Measurements from ENCODE around the gene CBX8.

- TF ChIP-seq POLR2AphosphoS5 (IDR thresholded peaks at IDR 0.05) (no peak), CTCF (IDR thresholded peaks at IDR 0.05) (no peak), EP300 (IDR thresholded peaks at IDR 0.05) (no peak), POLR2A (IDR thresholded peaks at IDR 0.05) (no peak)
Observed at GRCh38 chr17:79802039-79802735, 5.3 kb upstream of the CBX8 start.
